Measurements from ENCODE around the gene ATAT1. TPM values are rescaled to one million over a fixed set of nuclear protein-coding genes. Genes with fewer than 3 reads are reported as not detected.

Gene ATAT1
- total and polyA plus RNA-seq, 2 of the 13 experiments (the other 11 are each of a cell fraction or from before 2014, with no cell fraction given), result 9.2 to 23.6 TPM

DNA sequence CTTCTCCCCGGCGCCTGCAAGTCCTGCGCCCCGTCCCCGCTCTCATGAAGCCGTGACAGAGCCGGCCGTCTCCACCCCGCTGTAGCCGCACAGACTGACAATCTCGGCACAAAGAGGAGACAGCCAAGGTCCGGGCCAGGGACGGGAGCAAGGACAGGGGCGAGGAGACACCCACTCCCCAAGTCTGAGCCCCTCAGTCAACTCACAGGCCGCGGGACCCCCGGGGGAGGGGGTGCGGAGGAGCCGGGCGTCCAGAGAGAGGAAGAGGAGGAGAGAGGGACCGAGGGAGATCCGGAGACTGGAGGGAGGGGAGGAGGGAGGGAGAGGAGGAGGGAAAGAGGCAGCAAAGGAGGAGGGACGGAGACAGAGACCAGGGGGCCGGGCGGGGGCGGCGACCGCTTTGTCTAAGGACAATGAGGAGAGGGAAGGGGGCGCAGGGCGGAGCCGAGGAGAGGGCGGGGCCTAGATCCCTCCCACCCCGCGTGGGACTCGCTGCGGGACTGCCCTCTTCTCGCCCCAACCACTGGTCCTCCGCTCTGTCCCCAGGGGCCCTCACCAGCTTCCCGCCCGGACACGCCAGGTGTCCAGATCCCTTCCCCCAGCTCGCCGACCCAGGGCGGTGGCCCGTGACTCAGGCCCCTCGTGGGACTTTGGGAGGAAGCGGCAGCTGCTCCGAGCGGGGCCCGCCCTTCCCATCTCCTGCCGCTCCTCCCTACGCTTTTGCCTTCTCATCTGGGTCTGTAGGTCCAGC is 60.4 kb downstream of the ATAT1 start (continued):
- TF ChIP-seq, protein P1, sequence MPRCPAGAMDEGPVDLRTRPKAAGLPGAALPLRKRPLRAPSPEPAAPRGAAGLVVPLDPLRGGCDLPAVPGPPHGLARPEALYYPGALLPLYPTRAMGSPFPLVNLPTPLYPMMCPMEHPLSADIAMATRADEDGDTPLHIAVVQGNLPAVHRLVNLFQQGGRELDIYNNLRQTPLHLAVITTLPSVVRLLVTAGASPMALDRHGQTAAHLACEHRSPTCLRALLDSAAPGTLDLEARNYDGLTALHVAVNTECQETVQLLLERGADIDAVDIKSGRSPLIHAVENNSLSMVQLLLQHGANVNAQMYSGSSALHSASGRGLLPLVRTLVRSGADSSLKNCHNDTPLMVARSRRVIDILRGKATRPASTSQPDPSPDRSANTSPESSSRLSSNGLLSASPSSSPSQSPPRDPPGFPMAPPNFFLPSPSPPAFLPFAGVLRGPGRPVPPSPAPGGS (CRISPR knock-in tag; IDR thresholded peaks at IDR 0.05), result peak; percentile 31; the same call in 1 of the 2 replicates
- no peak for TF ChIP-seq BORCS8-MEF2B (CRISPR knock-in tag; IDR thresholded peaks at IDR 0.05)
- TF ChIP-seq, protein P2, sequence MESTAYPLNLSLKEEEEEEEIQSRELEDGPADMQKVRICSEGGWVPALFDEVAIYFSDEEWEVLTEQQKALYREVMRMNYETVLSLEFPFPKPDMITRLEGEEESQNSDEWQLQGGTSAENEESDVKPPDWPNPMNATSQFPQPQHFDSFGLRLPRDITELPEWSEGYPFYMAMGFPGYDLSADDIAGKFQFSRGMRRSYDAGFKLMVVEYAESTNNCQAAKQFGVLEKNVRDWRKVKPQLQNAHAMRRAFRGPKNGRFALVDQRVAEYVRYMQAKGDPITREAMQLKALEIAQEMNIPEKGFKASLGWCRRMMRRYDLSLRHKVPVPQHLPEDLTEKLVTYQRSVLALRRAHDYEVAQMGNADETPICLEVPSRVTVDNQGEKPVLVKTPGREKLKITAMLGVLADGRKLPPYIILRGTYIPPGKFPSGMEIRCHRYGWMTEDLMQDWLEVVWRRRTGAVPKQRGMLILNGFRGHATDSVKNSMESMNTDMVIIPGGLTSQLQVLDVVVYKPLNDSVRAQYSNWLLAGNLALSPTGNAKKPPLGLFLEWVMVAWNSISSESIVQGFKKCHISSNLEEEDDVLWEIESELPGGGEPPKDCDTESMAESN (CRISPR knock-in tag; conservative IDR thresholded peaks at IDR 0.05), result peak; percentile 48; the same call in 1 of the 2 replicates
- TF ChIP-seq, protein P3, sequence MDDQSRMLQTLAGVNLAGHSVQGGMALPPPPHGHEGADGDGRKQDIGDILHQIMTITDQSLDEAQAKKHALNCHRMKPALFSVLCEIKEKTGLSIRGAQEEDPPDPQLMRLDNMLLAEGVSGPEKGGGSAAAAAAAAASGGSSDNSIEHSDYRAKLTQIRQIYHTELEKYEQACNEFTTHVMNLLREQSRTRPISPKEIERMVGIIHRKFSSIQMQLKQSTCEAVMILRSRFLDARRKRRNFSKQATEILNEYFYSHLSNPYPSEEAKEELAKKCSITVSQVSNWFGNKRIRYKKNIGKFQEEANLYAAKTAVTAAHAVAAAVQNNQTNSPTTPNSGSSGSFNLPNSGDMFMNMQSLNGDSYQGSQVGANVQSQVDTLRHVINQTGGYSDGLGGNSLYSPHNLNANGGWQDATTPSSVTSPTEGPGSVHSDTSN (CRISPR knock-in tag; IDR thresholded peaks at IDR 0.05; ENCODE audit: borderline replicate concordance), result no peak
- TF ChIP-seq, protein P4, sequence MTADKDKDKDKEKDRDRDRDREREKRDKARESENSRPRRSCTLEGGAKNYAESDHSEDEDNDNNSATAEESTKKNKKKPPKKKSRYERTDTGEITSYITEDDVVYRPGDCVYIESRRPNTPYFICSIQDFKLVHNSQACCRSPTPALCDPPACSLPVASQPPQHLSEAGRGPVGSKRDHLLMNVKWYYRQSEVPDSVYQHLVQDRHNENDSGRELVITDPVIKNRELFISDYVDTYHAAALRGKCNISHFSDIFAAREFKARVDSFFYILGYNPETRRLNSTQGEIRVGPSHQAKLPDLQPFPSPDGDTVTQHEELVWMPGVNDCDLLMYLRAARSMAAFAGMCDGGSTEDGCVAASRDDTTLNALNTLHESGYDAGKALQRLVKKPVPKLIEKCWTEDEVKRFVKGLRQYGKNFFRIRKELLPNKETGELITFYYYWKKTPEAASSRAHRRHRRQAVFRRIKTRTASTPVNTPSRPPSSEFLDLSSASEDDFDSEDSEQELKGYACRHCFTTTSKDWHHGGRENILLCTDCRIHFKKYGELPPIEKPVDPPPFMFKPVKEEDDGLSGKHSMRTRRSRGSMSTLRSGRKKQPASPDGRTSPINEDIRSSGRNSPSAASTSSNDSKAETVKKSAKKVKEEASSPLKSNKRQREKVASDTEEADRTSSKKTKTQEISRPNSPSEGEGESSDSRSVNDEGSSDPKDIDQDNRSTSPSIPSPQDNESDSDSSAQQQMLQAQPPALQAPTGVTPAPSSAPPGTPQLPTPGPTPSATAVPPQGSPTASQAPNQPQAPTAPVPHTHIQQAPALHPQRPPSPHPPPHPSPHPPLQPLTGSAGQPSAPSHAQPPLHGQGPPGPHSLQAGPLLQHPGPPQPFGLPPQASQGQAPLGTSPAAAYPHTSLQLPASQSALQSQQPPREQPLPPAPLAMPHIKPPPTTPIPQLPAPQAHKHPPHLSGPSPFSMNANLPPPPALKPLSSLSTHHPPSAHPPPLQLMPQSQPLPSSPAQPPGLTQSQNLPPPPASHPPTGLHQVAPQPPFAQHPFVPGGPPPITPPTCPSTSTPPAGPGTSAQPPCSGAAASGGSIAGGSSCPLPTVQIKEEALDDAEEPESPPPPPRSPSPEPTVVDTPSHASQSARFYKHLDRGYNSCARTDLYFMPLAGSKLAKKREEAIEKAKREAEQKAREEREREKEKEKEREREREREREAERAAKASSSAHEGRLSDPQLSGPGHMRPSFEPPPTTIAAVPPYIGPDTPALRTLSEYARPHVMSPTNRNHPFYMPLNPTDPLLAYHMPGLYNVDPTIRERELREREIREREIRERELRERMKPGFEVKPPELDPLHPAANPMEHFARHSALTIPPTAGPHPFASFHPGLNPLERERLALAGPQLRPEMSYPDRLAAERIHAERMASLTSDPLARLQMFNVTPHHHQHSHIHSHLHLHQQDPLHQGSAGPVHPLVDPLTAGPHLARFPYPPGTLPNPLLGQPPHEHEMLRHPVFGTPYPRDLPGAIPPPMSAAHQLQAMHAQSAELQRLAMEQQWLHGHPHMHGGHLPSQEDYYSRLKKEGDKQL (CRISPR knock-in tag; IDR thresholded peaks at IDR 0.05; ENCODE audit: low read depth), result no peak
- TF ChIP-seq FOXC1 (CRISPR knock-in tag; IDR thresholded peaks at IDR 0.05; ENCODE audit: borderline replicate concordance), result peak; percentile 41; the same call in 1 of the 2 replicates
- peak; percentile 39 for TF ChIP-seq PHF8 (CRISPR knock-in tag; IDR thresholded peaks at IDR 0.05)
- TF ChIP-seq NFKB2 (CRISPR knock-in tag; IDR thresholded peaks at IDR 0.05; ENCODE audit: borderline replicate concordance), result no peak; the same call in 1 of the 2 replicates
- 0 out of 2 replicates have a peak, but pooled peaks have one; percentile 27 for TF ChIP-seq AHR (CRISPR knock-in tag; IDR thresholded peaks at IDR 0.05)
- peak; percentile 87 for TF ChIP-seq HNRNPK (IDR thresholded peaks at IDR 0.05; ENCODE audit: low read depth, low read length, poor library complexity, severe bottlenecking)
- TF ChIP-seq, protein P5, sequence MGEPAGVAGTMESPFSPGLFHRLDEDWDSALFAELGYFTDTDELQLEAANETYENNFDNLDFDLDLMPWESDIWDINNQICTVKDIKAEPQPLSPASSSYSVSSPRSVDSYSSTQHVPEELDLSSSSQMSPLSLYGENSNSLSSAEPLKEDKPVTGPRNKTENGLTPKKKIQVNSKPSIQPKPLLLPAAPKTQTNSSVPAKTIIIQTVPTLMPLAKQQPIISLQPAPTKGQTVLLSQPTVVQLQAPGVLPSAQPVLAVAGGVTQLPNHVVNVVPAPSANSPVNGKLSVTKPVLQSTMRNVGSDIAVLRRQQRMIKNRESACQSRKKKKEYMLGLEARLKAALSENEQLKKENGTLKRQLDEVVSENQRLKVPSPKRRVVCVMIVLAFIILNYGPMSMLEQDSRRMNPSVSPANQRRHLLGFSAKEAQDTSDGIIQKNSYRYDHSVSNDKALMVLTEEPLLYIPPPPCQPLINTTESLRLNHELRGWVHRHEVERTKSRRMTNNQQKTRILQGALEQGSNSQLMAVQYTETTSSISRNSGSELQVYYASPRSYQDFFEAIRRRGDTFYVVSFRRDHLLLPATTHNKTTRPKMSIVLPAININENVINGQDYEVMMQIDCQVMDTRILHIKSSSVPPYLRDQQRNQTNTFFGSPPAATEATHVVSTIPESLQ (CRISPR knock-in tag; conservative IDR thresholded peaks at IDR 0.05), result no peak
- peak; percentile 35; the same call in 1 of the 2 replicates for TF ChIP-seq RARG (CRISPR knock-in tag; IDR thresholded peaks at IDR 0.05; ENCODE audit: low read depth)
- TF ChIP-seq, protein P6, sequence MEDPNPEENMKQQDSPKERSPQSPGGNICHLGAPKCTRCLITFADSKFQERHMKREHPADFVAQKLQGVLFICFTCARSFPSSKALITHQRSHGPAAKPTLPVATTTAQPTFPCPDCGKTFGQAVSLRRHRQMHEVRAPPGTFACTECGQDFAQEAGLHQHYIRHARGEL (CRISPR knock-in tag; IDR thresholded peaks at IDR 0.05), result no peak
